Type B pancreatic cell (in vitro differentiated cells): ENCODE results near the gene PRKN. TPM values are rescaled to one million over a fixed set of nuclear protein-coding genes. Genes with fewer than 3 reads are reported as not detected.

ENCODE experiments used
- DNase-seq: peaks from one replicate; pipeline ENCODE4 v3.0.0; 2021; ENCODE audit warnings: mixed read lengths; ENCODE audit not compliant: unreplicated experiment; ENCODE audit errors: extremely low spot score
- H3K27ac Mint-ChIP-seq: 2 replicates; pipeline ENCODE4 v1.8.0; 2021; ENCODE audit warnings: mild to moderate bottlenecking, mixed read lengths
- H3K27me3 Mint-ChIP-seq: 2 replicates; pipeline ENCODE4 v1.8.0; 2021; ENCODE audit warnings: mixed read lengths
- H3K36me3 Mint-ChIP-seq: 2 replicates; pipeline ENCODE4 v1.8.0; 2021; ENCODE audit warnings: mixed read lengths
- H3K4me1 Mint-ChIP-seq: one replicate; pipeline ENCODE4 v1.8.0; 2021; ENCODE audit warnings: mixed read lengths; ENCODE audit not compliant: unreplicated experiment
- H3K4me3 Mint-ChIP-seq: 2 replicates; pipeline ENCODE4 v1.8.0; 2021; ENCODE audit warnings: mild to moderate bottlenecking, mixed read lengths
- H3K9me3 Mint-ChIP-seq: 2 replicates; pipeline ENCODE4 v1.8.0; 2021; ENCODE audit warnings: mixed read lengths
- CTCF ChIP-seq: fragments of 200-600 bp; sonication (generic); conservative IDR thresholded peaks from 2 replicates; pipeline ENCODE4 v1.5.0; 2021; ENCODE audit warnings: antibody characterized with exemption, mild to moderate bottlenecking
- total RNA-seq: library from RNA; stranded (reverse); gene quantifications from 2 replicates; pipeline ENCODE4 v1.2.1, GENCODE V29; 2021; ENCODE audit warnings: low replicate concordance

The PRKN gene
- total RNA-seq, 1 donor from 2014 or later: 6.2 TPM

GRCh38 chr6:161347988-161348627 lies 1379.5 kb downstream of the PRKN start:
- no peak overlapping the region for H3K27ac Mint-ChIP-seq
- TF ChIP-seq CTCF: no peak
- H3K36me3 Mint-ChIP-seq: no peaks in the 10 kb centered on the region
- H3K9me3 Mint-ChIP-seq: no peaks in the 10 kb centered on the region
- H3K4me3 Mint-ChIP-seq: no peak overlapping the region
- peaks cover 1% of the 10 kb centered on the region for H3K4me1 Mint-ChIP-seq
- H3K27me3 Mint-ChIP-seq: no peaks in the 10 kb centered on the region
- no peak for DNase-seq

- Mint-ChIP-seq H3K27ac (no peak overlapping the region), H3K9me3 (no peaks in the 10 kb centered on the region), H3K36me3 (no peaks in the 10 kb centered on the region), H3K4me1 (no peaks in the 10 kb centered on the region), H3K27me3 (no peaks in the 10 kb centered on the region), H3K4me3 (no peak overlapping the region)
- no peak for TF ChIP-seq CTCF
- no peak for DNase-seq
Observed at GRCh38 chr6:161347125-161347524, 1380.4 kb downstream of the PRKN start.

DNA sequence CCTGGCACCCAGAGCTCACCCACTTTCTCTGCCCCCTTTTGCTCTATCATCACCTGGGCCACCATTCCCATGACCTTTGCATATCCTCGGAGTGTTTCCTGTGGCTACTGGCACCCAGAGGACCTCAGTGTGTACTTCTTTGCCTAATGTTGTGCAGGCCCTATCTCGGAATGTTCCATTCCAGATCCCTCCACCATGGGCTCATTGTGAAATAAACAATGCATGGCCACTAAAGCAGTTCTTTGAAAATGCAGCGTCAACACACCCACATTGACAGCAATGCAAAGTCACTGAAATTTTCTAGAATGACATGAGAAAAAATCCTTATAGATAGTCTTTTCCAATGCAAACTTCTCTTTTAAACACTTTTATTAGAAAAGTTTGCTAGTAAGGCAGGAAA lies 1380.8 kb downstream of the PRKN start:
- DNase-seq: no peak
- H3K4me1 Mint-ChIP-seq: no peaks in the 10 kb centered on the region
- H3K27me3 Mint-ChIP-seq: no peaks in the 10 kb centered on the region
- TF ChIP-seq CTCF: no peak
- H3K9me3 Mint-ChIP-seq: no peaks in the 10 kb centered on the region
- H3K36me3 Mint-ChIP-seq: no peaks in the 10 kb centered on the region
- H3K4me3 Mint-ChIP-seq: no peak overlapping the region
- H3K27ac Mint-ChIP-seq: no peak overlapping the region

GRCh38 chr6:161344626-161345025 lies 1382.9 kb downstream of the PRKN start:
- no peaks in the 10 kb centered on the region for H3K36me3 Mint-ChIP-seq
- no peak for TF ChIP-seq CTCF
- no peaks in the 10 kb centered on the region for H3K4me1 Mint-ChIP-seq
- DNase-seq: no peak
- no peak overlapping the region for H3K4me3 Mint-ChIP-seq
- no peaks in the 10 kb centered on the region for H3K27me3 Mint-ChIP-seq
- H3K9me3 Mint-ChIP-seq: no peaks in the 10 kb centered on the region
- H3K27ac Mint-ChIP-seq: no peak overlapping the region

DNA sequence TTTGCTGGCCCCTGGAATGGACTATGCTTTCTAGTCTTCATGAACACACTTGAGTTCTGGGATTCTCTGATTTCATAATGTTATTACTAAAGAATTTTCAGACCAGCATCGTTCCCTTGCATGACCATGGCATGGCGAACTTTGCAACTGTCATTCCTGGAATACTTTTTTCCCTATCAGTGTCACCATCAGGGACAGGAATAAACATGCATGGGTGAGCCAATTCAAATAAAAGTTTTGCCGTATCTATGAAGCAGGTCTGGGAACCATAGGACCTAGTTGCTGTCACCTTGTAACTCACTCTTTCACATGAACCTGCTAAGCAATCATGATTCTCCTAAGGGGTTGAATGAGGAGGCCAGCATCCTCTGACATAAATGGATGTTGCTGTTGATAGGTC lies 1385.5 kb downstream of the PRKN start:
- Mint-ChIP-seq H3K27ac (no peak overlapping the region), H3K27me3 (no peaks in the 10 kb centered on the region), H3K9me3 (peaks cover 5% of the 10 kb centered on the region), H3K4me1 (no peaks in the 10 kb centered on the region), H3K4me3 (no peak overlapping the region), H3K36me3 (no peaks in the 10 kb centered on the region)
- no peak for DNase-seq
- TF ChIP-seq CTCF: no peak

DNA sequence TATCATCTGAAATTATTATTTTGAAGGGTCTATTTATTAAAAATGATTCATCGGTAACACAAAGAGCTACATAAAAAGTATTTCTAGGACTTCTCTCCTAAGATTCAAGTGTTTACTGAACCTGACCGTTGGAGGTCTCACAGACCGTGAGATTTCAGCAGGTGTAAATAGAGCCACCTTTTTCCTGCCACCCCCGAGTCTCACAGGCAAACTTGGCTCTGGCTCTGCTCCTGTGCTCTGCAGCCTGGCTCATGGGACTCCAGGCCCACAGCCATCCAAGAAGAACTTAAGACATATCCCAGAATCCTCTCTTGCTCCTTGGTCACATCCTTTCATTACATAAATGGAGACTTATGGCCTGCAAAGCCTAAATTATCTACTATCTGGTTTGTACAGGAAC lies 1385.9 kb downstream of the PRKN start:
- TF ChIP-seq CTCF: no peak
- H3K4me3 Mint-ChIP-seq: no peak overlapping the region
- H3K9me3 Mint-ChIP-seq: peaks cover 5% of the 10 kb centered on the region
- no peaks in the 10 kb centered on the region for H3K27me3 Mint-ChIP-seq
- no peak for DNase-seq
- no peaks in the 10 kb centered on the region for H3K36me3 Mint-ChIP-seq
- H3K27ac Mint-ChIP-seq: no peak overlapping the region
- no peaks in the 10 kb centered on the region for H3K4me1 Mint-ChIP-seq
